GM20000 (cell line): ENCODE measurements around the gene TSSC4.
A peak's percentile ranks its signal among the peaks of the same experiment; 100 is the strongest.

Experiments
- DNase-seq: peaks from one replicate; pipeline ENCODE4 v3.0.0; 2012; ENCODE audit warnings: low spot score
- TF ChIP-seq, protein P1 (sequence below): IDR thresholded peaks from 2 replicates; pipeline ENCODE4 v1.5.1; 2012; ENCODE audit warnings: mild to moderate bottlenecking, control low read depth; ENCODE audit errors: extremely low read depth, missing control alignments

Gene TSSC4

GRCh38 chr11:2442589-2442988 is 42.0 kb downstream of the TSSC4 start:
- no peak for DNase-seq
- TF ChIP-seq, protein P1, sequence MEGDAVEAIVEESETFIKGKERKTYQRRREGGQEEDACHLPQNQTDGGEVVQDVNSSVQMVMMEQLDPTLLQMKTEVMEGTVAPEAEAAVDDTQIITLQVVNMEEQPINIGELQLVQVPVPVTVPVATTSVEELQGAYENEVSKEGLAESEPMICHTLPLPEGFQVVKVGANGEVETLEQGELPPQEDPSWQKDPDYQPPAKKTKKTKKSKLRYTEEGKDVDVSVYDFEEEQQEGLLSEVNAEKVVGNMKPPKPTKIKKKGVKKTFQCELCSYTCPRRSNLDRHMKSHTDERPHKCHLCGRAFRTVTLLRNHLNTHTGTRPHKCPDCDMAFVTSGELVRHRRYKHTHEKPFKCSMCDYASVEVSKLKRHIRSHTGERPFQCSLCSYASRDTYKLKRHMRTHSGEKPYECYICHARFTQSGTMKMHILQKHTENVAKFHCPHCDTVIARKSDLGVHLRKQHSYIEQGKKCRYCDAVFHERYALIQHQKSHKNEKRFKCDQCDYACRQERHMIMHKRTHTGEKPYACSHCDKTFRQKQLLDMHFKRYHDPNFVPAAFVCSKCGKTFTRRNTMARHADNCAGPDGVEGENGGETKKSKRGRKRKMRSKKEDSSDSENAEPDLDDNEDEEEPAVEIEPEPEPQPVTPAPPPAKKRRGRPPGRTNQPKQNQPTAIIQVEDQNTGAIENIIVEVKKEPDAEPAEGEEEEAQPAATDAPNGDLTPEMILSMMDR: no peak

- DNase-seq: no peak
- TF ChIP-seq, protein P1: no peak
These were observed 42.9 kb downstream of the TSSC4 start for GRCh38 chr11:2443406-2443805.

DNA sequence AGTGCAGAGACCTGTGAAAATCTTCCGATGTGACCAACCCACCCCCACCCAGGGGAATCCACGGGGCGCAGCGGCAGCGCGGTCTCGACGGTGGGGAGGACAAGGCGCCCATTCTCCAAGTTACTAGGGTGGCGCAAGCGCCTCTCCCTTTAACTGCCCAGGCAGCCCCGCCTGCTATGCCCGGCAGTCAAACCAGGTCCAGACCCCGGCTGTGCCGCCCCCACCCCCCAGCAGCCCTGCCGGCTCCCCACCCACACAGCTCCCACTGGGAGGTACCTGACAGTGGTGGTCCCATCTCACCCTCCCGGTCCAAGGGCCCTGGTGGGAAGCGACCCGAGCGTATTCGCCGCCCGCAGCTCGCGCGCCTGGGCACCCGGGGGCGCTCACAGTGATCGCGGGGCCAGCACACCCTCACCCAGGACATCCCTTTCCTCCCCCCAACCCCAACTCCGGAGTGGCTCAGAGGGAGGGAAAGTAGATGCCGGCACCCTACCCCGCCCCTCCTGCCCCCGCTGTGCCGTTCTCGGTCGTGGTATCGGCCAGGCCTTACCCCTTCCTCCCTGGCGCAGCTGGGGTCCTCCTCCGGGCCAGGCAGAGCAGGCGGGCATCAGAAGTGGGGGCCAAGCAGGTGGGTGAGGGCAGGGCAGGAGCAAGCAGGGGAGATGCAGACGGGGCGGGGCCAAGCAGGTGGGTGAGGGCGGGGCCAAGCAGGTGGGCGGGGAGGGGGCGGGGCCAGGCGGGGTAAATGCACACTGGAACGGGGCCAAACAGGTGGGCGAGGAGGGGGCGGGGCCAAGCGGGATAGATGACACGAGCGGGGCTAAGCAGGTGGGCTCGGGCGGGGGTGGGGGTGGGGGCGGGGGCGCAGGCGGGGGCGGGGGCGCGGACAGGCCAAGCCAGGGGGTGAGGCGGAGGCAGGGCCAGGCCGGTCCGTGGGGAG is 43.6 kb downstream of the TSSC4 start, which contains the start of gene TRPM5:
TSS of gene TRPM5 (minus strand) at position 634 of the 940 bp plus-strand sequence. CDS start 21,478 bp downstream, outside the sequence.
- DNase-seq: peak; percentile 72
- TF ChIP-seq, protein P1: no peak

DNA sequence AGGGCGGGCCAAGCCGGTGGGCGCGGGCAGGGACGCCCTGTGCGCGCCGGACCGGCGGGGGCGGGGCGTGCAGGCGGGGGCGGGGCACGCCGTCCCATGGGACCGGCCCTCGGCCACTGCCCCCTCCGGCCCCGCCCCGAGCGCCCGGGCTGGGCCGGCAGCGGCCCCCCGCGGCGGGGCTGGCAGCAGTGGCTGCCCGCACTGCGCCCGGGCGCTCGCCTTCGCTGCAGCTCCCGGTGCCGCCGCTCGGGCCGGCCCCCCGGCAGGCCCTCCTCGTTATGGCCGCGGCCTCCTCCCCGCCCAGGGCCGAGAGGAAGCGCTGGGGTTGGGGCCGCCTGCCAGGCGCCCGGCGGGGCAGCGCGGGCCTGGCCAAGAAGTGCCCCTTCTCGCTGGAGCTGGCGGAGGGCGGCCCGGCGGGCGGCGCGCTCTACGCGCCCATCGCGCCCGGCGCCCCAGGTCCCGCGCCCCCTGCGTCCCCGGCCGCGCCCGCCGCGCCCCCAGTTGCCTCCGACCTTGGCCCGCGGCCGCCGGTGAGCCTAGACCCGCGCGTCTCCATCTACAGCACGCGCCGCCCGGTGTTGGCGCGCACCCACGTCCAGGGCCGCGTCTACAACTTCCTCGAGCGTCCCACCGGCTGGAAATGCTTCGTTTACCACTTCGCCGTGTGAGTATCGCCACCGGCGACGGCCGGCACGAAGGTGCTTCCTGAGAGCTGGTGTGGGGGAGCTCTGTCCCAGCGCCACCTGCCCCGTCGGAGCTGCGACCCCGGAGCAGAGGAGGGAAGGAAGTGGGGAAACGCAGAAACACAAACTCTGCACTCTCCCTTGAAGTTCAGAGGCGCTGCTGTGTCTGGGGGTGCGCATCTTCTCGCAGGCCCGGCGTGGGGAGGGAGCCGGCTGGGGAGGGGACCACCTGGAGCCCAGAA is 44.5 kb downstream of the TSSC4 start, which contains the start of gene KCNQ1:
TSS of gene KCNQ1 (plus strand) at position 188 of the 925 bp plus-strand sequence. CDS start at position 279, 91 bp downstream.
- DNase-seq: peak; percentile 87
- TF ChIP-seq, protein P1: no peak

- TF ChIP-seq, protein P1: no peak
- no peak for DNase-seq
These were observed 45.4 kb downstream of the TSSC4 start for GRCh38 chr11:2445746-2446551.

- no peak for DNase-seq
- TF ChIP-seq, protein P1: no peak
These were observed 46.2 kb downstream of the TSSC4 start for GRCh38 chr11:2446590-2447252.
